GM19351 (cell line): ENCODE results near the gene ZBTB45.
A peak's percentile ranks its signal among the peaks of the same experiment; 100 is the strongest.
"Not testable (repeated sequence)": the region's sequence is repeated elsewhere in the genome, so short reads cannot be mapped to it uniquely, and the experiment has no call there.

Source experiments
- ATAC-seq: cut with Tn5 transposase; IDR thresholded peaks from one replicate; pipeline ENCODE4 v1.9.1; 2021; ENCODE audit warnings: mild to moderate bottlenecking, moderate library complexity; ENCODE audit not compliant: unreplicated experiment

Gene ZBTB45

DNA sequence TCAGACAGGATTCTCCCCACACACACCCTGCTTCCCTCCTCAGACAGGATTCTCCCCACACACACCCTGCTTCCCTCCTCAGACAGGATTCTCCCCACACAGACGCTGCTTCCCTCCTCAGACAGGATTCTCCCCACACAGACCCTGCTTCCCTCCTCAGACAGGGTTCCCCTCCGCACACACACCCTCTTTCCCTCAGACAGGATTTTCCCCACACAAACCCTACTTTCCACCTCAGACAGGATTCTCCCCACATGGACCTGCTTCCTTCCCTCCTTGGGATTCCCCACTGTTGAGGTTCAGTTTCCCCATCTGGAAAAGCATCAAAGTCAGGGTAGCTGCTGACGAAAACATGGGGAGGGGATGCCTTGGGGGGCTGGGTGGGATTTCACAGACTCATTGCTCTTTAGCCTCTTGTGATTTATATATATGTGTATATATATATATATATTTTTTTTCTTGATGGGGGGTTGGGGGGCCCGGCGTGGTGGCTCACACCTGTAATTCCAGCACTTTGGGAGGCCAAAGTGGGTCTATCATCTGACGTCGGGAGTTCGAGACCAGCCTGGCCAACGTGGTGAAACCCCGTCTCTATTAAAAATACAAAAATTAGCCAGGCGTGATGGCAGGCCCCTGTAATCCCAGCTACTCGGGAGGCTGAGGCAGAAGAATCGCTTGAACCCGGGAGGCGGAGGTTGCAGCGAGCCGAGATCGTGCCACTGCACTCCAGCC lies 23.2 kb upstream of the ZBTB45 start:
- not testable (repeated sequence) for ATAC-seq

DNA sequence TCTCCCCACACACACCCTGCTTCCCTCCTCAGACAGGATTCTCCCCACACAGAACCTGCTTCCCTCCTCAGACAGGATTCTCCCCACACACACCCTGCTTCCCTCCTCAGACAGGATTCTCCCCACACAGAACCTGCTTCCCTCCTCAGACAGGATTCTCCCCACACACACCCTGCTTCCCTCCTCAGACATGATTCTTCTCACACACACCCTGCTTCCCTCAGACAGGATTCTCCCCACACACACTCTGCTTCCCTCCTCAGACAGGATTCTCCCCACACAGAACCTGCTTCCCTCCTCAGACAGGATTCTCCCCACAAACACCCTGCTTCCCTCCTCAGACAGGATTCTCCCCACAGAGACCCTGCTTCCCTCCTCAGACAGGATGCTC lies 19.6 kb upstream of the ZBTB45 start:
- ATAC-seq = not testable (repeated sequence)

DNA sequence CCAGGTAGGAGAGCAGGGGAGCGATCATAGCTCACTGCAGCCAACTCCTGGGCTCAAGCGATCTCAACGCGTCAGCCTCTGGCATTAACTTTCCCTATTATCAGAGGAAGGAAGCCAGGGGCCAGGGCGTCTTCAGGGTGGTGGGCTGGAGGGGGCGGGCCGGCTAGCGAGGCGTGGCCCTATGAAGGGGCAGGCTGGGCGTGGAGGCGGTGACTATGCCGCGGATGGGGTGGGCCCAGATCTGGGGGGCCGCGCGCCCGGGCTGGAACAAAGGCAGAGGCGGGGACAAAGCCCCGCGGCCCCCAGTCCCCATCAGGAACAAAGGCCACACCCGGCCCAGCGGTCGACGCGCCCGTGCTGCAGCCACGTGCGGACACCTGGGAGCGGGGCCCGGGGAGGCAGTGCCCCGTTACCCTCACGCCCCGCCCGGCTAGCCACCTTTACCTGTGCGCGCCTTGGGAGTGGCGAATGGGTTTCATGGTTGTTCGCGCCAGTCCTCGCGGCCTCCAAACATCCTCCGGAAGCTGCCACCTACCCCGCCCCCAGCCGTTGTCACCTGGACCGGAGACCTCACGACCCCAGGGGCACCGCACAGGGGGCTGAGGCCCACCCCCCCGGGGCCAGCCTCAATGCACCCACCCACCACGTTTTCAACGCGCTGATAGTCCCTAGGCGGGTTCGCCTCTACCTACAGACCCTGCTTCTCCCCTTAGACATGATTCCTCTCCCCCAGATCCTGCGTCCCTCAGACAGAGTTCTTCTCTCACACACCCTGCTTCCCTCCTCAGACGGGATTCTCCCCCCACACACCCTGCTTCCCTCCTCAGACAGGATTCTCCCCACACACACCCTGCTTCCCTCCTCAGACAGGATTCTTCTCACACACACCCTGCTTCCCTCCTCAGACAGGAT lies 18.9 kb upstream of the ZBTB45 start:
- ATAC-seq = no peak

DNA sequence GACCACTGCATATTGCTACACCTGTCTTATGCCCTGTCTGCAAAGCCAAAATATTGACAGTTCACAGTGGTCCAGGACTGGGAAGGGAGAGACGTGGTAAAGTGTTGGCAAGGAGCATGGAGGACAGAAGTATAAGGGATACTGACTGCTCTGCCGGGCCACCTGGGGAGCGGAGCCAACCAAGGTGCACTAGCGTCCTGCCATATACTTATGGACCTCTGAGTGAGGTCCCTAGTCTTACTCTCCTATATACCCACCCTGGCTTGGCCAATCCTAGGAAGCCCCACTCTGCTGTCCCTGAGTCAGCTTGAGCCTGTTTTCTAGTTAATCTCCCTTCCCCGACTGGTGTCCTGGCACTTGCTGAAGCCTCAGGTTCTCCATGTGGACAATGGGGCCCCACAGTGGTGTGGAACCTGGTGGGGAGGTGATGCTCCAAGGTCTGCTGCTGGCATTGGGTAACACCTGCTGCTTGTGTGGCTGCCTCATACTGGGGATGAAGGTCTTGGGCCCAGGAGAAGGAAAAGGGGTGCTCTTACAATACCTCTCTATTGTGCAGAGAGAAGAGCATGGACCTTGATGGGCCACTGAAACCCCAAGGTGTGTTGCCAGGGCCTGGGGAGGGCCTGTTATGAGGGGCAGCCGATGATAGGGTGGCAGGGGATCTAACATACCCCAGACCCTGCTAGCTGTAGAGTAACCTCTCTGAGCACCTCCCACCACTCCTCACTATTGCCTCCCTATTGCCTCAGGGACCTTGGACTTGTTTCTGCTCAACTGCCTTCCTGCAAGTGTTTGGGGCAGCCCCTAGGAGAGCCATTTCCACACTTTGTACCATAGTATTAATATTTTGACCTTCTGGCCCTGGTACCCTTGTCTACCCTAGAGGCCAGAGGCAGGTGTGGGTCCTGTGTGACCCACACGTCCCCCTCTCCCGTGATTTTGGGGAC lies 17.5 kb upstream of the ZBTB45 start:
- no peak for ATAC-seq

DNA sequence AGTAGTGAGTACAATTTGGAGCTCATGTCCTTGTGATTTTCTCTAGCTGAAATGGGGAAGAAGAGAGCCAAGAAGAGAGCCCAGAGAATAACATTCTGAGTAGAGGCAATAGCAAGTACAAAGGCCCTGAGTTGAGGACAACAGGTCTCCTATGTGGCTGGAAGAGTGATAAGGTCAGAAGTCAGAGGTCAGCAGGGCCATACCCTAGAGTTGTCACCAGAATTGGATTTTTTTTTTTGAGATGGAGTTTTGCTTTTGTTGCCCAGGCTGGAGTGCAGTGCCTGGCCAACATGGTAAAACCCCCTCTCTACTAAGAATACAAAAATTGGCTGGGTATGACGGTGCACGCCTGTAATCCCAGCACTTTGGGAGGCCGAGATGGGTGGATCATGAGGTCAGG lies 16.2 kb upstream of the ZBTB45 start:
- no peak for ATAC-seq

DNA sequence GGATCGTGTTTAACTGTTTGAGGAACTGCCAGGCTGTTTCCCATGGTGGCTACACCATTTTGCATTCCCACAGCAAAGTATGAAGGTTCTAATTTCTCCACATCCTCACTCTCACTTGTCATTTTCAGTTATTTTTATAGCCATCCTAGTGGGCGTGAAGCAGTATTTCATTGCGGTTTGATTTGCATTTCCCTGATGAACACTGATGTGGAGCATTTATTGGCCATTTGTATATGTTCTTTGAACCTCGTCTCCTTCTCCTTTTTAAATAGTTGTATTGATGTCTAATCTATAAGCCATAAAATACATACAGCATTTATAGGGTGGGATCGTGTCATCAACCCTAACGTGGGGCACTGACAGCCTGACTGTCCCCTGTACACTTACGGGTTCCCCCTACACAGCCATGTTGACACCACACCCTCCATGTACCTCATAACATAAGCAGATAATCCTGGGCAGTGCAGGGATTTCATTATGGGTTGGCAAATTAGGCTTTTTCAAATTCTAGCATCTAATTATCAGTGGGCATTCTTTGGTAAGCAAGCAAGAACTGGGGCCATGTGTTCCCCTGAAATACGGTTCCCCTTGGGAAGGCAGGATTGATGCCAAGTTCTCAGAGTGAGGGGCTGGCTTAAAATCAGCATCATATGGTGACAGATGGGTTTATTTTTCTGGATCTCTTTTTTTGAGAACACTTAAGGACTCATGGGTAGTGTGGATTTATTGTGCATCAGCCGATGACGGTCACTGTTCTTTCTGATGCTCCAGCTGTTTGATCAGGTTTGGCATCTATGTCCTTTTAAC lies 11.6 kb upstream of the ZBTB45 start:
- no peak for ATAC-seq

DNA sequence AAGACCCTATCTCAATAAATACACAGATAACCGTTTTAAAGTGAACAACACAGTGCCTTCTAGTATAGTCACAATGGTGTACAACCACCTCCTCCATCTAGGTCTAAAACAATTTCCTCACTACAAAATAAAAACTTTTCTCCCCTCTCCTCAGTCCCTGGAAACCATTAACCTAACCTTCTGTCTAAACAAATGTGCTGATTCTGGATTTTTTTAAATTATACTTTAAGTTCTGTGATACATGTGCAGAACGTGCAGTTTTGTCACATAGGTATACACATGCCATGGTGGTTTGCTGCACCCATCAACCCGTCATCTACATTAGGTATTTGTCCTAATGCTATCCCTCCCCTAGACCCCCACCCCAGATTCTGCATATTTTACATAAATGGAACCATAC lies 9.8 kb upstream of the ZBTB45 start:
- no peak for ATAC-seq

DNA sequence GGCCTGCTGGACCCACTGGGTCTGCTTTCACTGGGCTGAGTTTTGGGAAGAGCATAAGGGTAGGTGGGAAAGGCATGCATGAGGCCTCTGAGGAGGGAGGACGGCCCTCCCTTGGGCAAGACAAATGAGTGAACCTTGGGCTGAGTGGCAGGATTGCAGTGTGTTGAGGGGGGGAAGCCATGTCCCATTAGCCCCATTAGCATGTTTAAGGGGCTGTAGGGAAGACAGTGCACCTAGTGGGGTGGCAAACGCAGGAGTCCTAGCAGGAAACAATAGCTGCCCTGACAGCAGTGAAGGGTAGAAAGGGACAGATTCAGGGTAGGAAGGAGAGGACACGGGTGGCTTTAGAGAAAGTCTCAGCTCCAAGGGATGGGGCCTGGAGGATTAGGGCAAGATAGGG lies 3.1 kb upstream of the ZBTB45 start:
- no peak for ATAC-seq

DNA sequence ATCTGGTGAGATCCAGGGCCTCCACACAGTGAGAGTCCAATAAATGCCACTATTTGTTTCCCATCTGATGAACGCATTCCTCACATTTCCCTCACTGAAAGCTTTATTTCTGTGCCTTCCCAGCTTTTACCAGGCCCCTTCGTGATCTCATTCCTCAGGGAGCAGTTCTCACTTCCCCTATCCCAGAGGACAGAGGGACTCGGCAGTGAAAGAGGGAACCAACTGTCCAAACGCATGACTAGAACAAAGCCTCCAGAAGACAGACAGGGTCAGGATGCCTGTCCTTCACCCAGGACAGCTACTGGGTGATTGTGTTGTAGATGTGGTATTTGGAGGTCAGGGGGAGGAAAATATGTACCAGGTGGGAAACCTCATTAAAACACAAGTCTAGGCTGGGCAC lies 2.0 kb upstream of the ZBTB45 start:
- no peak for ATAC-seq

DNA sequence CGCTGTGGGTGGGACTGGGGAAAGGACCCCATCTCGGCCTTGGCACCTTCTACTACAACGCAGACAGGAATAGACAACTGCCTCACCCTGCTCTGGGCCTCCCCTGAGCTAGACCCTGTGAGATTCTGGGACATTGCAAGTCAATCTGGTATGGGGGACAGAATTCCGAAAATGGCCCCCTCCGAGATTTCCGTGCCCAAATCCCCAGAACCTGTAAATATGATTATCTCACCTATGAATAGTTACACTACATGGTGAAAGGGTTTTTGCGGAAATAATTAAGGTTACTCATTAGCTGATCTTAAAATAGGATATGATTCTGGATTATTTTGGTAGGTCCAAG lies 618 bp upstream of the ZBTB45 start:
- no peak for ATAC-seq

DNA sequence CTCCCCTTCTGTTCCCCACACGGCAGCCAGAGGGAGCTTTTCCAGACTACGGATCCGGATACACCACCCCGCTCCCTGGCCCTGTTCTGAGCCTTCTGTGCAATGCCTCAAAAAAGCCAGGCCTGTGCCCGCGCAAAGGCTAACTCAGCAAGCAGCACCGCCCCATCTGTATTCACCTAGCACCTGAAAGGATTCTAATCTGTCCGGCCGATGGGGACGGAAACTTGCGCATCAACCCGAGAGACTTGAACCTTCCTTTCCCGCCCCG lies 589 bp downstream of the ZBTB45 start:
- ATAC-seq = no peak

DNA sequence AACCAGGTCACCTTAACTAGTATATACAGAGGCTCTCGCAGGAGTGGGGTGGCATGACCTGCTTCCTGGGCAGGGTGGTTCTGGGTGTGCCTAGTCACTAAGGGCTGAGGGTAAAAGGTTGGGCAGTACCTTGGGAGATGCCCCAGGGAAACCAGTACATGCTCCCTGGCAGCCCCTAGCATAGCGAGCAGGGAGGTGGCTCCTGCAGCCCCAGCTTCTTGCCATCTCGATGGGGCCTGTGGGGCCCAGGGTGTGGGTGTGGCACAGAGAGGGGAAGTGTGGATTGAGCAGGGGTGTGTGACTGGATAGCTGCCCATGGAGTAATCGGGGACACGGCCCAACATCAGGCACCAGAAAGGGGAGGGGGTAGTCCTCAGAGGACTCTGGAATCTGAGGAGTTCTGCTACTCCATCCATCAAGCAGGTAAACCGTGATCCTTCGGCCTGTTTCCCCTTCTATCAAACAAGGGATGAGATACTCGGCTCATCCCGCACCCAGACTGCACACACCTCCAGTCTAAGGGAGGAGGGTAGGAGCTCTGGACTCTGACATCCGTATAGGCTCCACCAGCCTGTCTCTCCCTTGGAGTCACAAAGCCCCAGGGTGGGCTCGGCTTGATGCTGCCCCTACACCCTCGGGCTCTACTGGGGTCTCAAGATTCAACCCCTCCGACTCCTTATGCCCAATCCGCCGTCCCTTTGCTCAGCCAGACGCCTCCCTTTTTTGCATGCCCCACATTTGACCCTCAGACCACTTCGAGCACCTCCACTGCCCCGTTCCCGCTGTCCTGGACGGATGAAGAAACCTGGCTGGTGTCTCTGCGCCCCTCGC lies 1.1 kb downstream of the ZBTB45 start:
- ATAC-seq = no peak

DNA sequence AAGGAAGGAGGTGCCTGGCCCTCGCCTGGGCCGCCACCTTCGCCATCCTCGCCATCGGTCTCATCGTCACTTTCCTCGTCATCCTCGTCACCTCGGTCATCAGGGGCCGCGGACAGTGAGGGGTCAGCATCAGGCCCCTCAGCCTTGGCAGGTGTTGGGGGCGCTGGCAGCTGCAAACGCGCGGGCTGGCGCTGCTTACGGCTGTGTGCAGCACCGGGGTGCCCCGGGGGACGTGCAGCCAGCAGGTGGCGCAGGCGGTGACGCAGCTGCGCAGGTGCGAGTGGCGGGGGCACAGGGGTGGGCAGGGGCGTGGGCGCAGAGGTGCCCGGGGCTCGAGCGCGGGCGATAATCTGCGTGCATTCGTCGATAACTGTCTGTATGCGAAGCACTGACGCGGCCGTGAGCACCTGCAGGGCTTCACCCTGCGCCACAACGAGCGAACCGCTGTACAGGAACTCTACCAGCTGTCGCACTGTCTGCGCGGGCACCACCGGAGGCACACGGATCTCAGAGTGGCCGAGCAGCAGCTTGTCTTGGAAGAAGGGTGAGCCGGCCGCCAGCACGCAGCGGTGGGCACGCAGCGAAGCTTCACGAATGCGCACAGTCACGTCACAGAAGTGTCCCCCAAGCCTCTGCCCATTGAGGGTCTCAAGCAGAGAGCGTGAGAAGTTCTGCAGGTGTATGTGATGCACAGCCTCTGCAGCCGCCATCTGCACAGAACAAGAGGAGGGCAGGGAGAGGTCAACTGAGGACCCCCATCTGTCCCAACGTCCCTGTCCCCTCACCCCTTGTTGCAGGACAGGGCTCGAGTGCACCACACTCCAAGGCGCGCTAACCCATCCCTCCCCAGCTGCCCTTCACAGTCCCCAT lies 2.4 kb downstream of the ZBTB45 start:
- ATAC-seq = no peak

DNA sequence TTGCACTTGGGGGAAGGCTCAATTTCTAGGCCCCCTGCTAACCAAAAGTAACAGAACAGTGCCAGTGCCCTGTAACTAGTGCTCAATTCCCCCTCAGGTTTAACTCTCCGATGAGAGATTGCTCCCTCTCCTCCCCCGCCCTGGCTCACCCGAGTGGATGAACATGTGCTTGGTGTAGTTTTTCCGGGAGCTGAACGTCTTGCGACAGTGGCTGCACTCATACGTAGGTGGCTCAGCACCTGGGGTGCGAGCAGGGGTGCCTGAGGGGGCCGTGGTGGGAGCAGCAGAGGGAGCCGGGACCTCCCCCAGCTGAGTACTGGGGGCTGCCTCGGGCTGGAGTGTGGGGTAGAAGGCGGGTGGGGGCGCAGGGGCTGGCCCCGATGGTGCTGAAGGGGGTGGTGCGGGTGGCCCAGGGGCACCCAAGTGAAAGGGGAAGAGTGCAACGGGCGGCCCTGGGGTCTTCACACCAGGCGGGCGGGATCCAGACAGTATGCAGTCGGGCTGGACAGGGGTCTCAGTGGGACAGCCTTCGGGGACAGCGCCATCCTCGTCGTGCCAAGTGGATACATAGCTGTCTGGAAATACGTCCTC lies 3.3 kb downstream of the ZBTB45 start:
- ATAC-seq = no peak

DNA sequence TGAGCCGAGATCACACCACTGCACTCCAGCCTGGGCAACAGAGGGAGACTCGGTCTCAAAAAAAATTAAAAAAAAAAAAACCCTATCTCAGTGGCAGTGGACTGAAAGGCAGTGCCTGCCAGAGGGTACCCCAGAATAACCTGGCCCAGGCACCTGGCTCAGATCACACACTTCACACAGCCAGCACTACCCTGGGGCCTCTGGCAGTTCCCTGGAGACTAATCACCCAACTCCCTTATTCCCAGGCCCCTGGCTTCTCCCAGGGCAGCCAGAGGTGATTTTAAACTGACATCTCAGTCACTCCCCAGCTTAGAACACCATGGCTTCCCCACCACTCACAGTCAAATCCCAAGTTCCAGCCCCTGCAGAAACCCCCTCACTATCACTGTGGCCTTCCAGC lies 4.4 kb downstream of the ZBTB45 start:
- no peak for ATAC-seq

DNA sequence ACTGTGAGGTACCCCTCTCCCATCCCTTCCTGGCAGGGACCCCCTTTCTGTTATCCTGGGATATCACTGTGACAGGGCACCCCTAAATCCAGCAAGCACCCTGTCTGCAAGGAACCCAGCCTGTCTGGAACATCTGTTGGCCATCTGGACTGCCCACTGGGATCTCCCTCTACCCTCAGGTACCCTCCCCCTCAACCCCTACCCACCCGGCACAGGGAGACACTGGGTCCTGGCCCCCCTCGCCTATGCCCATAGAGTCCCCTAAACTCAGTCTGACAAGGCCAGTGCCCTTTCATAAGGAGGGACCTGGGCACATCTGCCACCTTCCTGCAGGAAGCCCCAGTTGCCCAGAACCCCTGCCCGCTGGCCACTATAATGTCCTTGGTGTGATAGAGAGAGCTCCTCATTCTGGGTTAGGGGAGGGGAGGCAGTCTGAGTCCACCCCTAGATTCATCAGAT lies 5.0 kb downstream of the ZBTB45 start:
- no peak for ATAC-seq

DNA sequence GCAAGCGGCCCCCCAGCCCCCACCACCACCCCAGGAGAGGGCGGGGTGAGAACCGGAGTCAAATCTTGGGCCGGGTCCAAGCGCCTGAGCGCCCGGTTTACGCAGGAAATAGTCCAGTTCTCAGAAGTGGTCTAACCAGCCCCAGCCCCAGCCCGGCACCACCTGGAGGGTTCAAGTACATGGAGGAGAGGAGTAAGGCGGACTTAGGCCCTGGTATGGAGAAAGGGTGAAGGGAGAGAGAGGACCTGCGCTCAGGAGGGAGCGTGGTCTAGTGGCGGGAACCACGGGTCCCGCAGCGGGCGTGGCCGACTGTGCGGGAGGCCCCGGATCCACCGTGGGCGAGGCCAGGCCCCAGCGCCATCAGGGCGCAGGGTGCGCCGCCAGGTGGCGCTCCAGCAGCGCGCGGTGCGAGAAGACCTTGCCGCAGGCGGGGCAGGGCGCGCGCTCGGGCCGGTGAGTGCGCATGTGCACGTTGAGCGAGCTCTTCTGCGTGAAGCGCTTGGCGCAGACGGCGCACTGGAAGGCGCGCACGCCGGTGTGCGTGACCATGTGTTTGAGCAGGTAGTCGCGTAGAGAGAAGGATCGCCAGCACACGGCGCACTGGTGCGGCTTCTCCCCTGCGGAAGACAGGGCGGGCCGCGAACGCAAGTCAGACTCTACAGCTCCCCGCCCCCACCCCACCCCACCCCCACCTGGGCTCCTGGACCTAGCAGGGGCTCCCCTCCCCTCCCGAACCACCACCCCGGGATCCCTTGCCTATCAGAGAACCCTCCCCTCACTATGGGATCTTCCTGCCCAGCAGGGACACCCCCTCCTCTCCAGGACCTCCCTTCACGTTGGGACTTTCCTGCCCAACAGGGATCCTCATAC lies 5.7 kb downstream of the ZBTB45 start:
- ATAC-seq = peak; percentile 78
